Measurements from ENCODE around the gene CASK.

DNA sequence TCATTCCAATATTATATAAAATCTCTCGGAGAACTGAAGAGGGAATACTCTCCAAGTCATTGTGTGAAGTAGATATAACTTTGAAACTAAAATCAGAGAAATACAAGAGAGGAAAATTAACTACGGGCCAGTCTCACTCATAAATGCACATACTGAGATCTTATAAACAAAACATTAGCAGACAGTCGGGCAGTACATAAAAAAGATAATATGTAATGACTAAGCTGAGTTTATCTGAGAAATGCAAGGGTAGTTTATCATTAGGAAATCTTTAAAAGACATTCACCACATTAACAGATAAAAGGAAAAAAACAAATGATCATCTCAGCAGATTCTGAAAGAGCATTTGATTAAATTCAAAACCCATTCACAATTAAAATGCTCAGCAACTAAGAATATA, 359.5 kb downstream of the CASK start:
- TF ChIP-seq POLR2AphosphoS5 (IDR thresholded peaks at IDR 0.05; ENCODE audit: low read depth, low read length) (no peak), POLR2A (IDR thresholded peaks at IDR 0.05; ENCODE audit: low read depth, low read length) (no peak)
